DOHH2 (cell line): Measurements from ENCODE around the gene AP3B2.

Experiments
- EZH2phosphoT487 ChIP-seq: fragments of 200-600 bp; sonication (generic); IDR thresholded peaks from 2 replicates; pipeline ENCODE4 v1.6.1; 2017; ENCODE audit warnings: borderline replicate concordance, mild to moderate bottlenecking, antibody characterized with exemption, low read length, moderate library complexity, mixed read lengths
- TF ChIP-seq, protein P1 (sequence below): fragments of 200-600 bp; sonication (generic); IDR thresholded peaks from one replicate; pipeline ENCODE4 v1.5.1; 2014; ENCODE audit warnings: antibody characterized with exemption, mild to moderate bottlenecking, low read depth, low read length; ENCODE audit not compliant: poor library complexity, severe bottlenecking

DNA sequence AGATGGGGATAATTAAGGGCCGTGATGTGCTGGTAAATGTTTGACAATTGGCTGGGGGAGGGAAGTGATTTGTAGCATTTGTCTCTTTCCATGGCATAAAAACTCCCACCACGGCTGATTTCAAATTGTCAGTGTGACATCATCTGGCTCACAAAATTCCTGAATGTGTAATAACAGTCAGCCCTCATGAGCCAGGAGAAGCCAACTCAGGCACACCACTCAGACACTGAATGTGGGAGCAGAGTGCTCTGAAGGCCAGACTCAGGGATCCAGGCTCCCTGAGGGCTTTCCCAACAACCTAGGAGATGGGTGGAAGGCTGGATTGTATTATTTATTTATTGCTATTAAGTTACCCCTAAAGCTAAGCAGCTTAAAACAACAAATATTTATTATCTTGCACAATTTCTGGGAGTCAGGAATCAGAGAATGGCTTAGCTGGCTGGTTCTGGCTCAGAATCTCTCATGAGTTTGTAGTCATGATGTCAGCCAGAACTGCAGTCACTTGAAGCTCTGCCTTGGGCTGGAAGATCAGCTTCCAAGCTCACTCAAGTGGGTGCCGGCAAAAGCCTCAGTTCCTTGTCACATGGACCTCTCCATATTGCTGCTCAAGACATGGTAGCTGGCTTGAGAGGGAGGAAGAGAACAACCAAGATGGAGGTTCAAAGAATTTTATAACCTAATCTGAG is 56.0 kb downstream of the AP3B2 start:
- TF ChIP-seq, protein P1, sequence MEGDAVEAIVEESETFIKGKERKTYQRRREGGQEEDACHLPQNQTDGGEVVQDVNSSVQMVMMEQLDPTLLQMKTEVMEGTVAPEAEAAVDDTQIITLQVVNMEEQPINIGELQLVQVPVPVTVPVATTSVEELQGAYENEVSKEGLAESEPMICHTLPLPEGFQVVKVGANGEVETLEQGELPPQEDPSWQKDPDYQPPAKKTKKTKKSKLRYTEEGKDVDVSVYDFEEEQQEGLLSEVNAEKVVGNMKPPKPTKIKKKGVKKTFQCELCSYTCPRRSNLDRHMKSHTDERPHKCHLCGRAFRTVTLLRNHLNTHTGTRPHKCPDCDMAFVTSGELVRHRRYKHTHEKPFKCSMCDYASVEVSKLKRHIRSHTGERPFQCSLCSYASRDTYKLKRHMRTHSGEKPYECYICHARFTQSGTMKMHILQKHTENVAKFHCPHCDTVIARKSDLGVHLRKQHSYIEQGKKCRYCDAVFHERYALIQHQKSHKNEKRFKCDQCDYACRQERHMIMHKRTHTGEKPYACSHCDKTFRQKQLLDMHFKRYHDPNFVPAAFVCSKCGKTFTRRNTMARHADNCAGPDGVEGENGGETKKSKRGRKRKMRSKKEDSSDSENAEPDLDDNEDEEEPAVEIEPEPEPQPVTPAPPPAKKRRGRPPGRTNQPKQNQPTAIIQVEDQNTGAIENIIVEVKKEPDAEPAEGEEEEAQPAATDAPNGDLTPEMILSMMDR, result no peak
- TF ChIP-seq EZH2phosphoT487, result no peak
